Neural crest cell (in vitro differentiated cells): ENCODE data around the gene SCAI. TPM values are rescaled to one million over a fixed set of nuclear protein-coding genes. Genes with fewer than 3 reads are reported as not detected.

Source experiments
- DNase-seq: peaks from one replicate; pipeline ENCODE4 v3.0.0; 2021; ENCODE audit warnings: low read depth, mixed read lengths, low spot score
- H3K27ac Mint-ChIP-seq: one replicate; pipeline ENCODE4 v1.8.0; 2021; ENCODE audit warnings: mild to moderate bottlenecking, mixed read lengths; ENCODE audit not compliant: unreplicated experiment
- H3K27me3 Mint-ChIP-seq: 2 replicates; pipeline ENCODE4 v1.8.0; 2021; ENCODE audit warnings: low read depth, mild to moderate bottlenecking, mixed read lengths
- H3K36me3 Mint-ChIP-seq: 2 replicates; pipeline ENCODE4 v1.8.0; 2021; ENCODE audit warnings: low read depth, mild to moderate bottlenecking, mixed read lengths
- H3K4me1 Mint-ChIP-seq: 2 replicates; pipeline ENCODE4 v1.8.0; 2021; ENCODE audit warnings: mixed read lengths
- H3K4me3 Mint-ChIP-seq: one replicate; pipeline ENCODE4 v1.8.0; 2021; ENCODE audit warnings: mild to moderate bottlenecking, mixed read lengths
- H3K9me3 Mint-ChIP-seq: 2 replicates; pipeline ENCODE4 v1.8.0; 2021; ENCODE audit warnings: mixed read lengths
- CTCF ChIP-seq: fragments of 200-600 bp; sonication (generic); conservative IDR thresholded peaks from 2 replicates; pipeline ENCODE4 v1.5.0; 2021; ENCODE audit warnings: antibody characterized with exemption, mild to moderate bottlenecking
- total RNA-seq: library from RNA; stranded (reverse); gene quantifications from 2 replicates; pipeline ENCODE4 v1.2.1, GENCODE V29; 2021

The SCAI gene
- total RNA-seq, 1 donor from 2014 or later: 13.1 TPM

GRCh38 chr9:125003332-125003731 lies 140.0 kb downstream of the SCAI start:
- no peaks in the 10 kb centered on the region for H3K4me1 Mint-ChIP-seq
- no peaks in the 10 kb centered on the region for H3K9me3 Mint-ChIP-seq

GRCh38 chr9:124983698-124984097 lies 159.6 kb downstream of the SCAI start:
- no peaks in the 10 kb centered on the region for H3K4me1 Mint-ChIP-seq
- no peak for TF ChIP-seq CTCF
- no peak overlapping the region for H3K4me3 Mint-ChIP-seq
- no peaks in the 10 kb centered on the region for H3K27me3 Mint-ChIP-seq
- H3K36me3 Mint-ChIP-seq: no peaks in the 10 kb centered on the region
- no peak overlapping the region for H3K27ac Mint-ChIP-seq
- DNase-seq: no peak
- no peaks in the 10 kb centered on the region for H3K9me3 Mint-ChIP-seq

More at GRCh38 chr9:125003332-125003731, 140.0 kb downstream of the SCAI start:
- Mint-ChIP-seq H3K27ac (no peak overlapping the region), H3K27me3 (no peaks in the 10 kb centered on the region), H3K4me3 (no peak overlapping the region), H3K36me3 (peaks cover 4% of the 10 kb centered on the region)
- no peak for DNase-seq
- no peak for TF ChIP-seq CTCF

- TF ChIP-seq CTCF: no peak
- no peaks in the 10 kb centered on the region for H3K9me3 Mint-ChIP-seq
- DNase-seq: no peak
- no peaks in the 10 kb centered on the region for H3K4me1 Mint-ChIP-seq
- H3K4me3 Mint-ChIP-seq: no peak overlapping the region
- peak overlapping the region; percentile 28 for H3K27ac Mint-ChIP-seq
- no peaks in the 10 kb centered on the region for H3K36me3 Mint-ChIP-seq
- H3K27me3 Mint-ChIP-seq: no peaks in the 10 kb centered on the region
Measured at GRCh38 chr9:124980431-124980830, 162.9 kb downstream of the SCAI start.

- TF ChIP-seq CTCF: no peak
- H3K9me3 Mint-ChIP-seq: no peaks in the 10 kb centered on the region
- H3K27ac Mint-ChIP-seq: no peak overlapping the region
- H3K4me3 Mint-ChIP-seq: no peak overlapping the region
- H3K36me3 Mint-ChIP-seq: peaks cover 2% of the 10 kb centered on the region
- no peak for DNase-seq
- no peaks in the 10 kb centered on the region for H3K27me3 Mint-ChIP-seq
- no peaks in the 10 kb centered on the region for H3K4me1 Mint-ChIP-seq
Measured at GRCh38 chr9:124975131-124975530, 168.2 kb downstream of the SCAI start.

- Mint-ChIP-seq H3K27me3 (no peaks in the 10 kb centered on the region), H3K27ac (no peak overlapping the region), H3K4me1 (no peaks in the 10 kb centered on the region), H3K4me3 (no peak overlapping the region), H3K36me3 (peaks cover 2% of the 10 kb centered on the region), H3K9me3 (no peaks in the 10 kb centered on the region)
- TF ChIP-seq CTCF: no peak
- no peak for DNase-seq
Measured at GRCh38 chr9:124973807-124974206, 169.5 kb downstream of the SCAI start.

- H3K27ac Mint-ChIP-seq: no peak overlapping the region
- TF ChIP-seq CTCF: no peak
Measured at GRCh38 chr9:124972241-124972770, 171.0 kb downstream of the SCAI start.

More at GRCh38 chr9:124972241-124972770, 171.0 kb downstream of the SCAI start:
- Mint-ChIP-seq H3K4me3 (no peak overlapping the region), H3K36me3 (peaks cover 2% of the 10 kb centered on the region), H3K27me3 (no peaks in the 10 kb centered on the region), H3K9me3 (no peaks in the 10 kb centered on the region), H3K4me1 (no peaks in the 10 kb centered on the region)
- DNase-seq: no peak
